AG20443 (cell line): ENCODE results near the gene CHTF18.
A peak's percentile ranks its signal among the peaks of the same experiment; 100 is the strongest.
"Not testable (repeated sequence)": the region's sequence is repeated elsewhere in the genome, so short reads cannot be mapped to it uniquely, and the experiment has no call there.

Source experiments
- DNase-seq: peaks from one replicate; pipeline ENCODE4 v3.0.0; 2012; ENCODE audit warnings: low spot score, mixed read lengths

Gene CHTF18

DNA sequence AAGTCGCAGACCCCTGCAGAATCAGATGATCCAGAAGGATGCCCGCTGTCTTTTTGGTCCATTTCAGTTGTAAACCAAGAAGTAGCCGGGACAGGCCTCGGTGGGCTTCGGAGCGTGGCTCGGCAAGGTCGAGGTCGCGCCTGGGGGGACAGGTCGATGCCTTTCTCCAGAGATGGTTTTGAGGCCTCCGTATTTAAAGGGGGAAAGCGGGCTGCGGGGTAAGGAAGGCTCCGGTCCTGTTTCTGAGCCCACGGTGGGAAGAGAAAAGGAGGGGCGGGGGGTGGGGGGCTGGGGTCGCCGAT lies 19.6 kb downstream of the CHTF18 start:
- no peak for DNase-seq

DNA sequence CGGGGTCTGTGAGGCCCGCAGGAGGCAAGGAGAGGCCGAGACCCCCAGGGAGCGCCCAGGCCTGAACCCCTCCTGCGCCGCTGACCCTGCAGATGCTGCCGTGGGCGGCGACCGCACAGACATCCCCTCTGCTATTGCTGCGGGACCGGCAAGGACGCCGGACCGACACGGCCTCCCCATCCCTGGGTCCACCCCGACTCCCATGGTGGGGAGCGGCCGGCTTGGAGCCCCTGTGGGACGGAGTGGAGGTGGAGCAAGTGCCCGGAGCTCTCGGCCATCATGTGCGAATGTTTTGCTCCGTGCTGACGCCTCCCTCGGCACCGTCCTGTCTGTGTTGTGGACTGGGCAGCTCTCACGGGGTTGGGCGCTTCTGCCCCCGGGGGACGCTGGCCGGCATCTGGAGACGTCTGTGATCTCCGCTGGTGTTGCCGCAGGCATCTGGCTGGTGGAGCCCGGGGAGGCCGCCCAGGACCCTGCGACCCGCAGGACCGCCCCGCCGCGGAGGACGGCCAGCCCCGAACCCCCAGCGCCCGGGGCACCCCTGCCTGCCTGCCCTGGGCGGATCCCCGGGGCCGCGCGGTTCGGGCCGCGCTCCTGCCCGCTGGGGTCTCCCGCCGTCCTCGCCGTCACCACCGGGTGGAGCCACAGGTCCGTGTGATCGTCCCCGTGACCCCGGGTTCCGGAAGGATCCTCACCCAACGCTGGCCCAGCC lies 24.9 kb downstream of the CHTF18 start:
- DNase-seq, result peak; percentile 85

DNA sequence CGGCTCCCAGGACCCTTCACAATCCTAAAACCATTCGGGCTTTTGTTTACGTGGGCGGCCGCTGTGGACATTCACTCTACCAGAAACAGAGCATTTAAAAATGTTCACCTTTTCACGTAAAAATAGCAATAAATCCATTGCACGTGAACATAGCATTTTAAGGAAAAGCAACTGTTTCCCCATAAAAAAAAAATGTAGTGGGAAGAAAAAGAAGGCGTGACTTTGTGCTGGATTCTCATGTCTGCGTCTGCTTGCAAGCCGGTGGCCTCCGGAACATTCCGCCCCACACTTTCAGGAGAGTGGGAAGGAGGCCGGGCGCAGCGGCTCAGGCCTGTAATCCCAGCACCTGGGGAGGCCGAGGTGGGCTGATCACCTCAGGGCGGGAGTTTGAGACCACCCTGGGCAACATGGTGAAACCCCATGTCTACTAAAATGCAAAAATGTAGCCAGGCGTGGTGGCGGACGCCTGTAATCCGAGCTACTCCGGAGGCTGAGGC lies 25.5 kb downstream of the CHTF18 start:
- DNase-seq, result no peak

DNA sequence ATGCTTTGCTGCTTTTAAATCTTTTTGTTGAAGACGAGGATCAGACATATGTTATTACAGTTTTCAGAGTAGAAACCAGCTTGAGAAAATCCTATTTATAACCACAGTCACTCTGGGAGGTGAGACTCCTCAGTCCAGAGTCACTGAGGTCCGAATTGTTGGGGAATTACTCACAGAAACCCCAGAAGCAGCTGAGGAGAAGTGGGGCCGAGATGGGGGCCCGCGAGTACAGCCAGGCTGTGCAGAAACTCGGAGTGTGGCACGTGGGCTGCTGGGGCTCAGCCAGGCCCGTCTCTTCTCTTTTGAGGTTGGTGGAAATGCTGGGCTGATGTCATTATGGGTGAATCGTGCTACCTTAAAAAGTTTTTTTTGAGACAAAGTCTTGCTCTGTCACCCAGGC lies 26.6 kb downstream of the CHTF18 start:
- peak; percentile 71 for DNase-seq

DNA sequence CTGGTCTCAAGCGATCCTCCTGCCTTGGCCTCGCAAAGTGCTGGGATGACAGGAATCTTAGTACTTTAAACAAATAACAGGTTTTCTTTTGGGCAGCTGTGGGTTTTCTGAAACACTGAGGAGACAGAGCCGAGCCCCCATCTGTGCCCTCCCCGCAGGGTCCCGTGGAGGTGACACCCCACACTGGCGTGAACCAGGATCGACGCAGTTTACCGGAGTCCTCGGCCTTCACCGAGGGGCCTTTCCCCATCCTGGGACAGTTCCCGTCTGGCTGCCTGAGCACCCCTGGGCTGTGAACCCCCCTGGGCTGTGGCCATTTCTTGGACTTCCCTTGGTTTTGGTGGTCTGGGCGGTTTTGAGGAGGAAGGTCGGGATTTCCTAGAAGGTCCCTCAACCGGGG lies 27.4 kb downstream of the CHTF18 start:
- no peak for DNase-seq

DNA sequence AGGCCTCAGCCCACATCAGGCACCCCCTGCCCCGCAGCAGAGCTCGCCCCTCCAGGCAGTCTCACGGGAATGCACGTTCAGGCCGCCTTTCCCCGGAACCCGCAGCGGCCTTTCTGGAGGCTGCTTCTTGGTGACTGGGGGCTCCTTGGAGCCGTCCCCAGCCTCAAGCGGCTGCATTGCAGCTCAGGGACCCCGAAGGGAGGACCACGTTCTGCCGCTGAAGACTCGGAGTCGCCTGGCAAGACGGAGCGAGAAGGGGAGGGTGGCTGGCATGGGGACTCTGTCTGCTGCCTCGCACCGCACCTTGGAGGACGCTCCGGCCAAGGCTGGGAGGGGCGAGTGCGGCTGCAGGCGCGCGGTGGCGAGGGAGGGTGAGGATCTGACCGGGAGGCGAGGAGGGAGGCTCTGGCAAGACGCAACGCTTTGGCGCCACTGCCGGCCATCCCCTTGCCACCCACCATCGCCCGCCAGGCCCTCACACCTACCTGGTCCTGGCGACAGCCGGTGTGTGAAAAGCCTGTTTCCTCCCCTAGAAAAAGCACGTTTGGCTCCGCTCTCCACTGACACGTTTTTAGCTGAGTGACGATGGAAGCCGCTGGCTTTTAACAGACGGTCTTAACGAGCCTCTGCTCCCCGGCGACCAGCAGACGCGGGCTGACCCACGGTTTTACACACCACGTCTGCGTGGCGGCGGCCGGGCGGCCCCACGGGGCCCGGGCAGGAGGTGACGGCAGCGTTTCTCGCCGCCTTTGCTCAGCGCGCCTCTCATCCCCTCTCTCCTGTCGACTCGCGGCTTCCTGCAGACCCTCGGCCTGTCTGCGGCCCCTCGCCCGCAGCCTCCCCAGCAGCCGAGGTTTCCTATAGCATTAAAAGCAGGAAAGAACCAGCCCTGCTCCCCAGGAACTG lies 28.8 kb downstream of the CHTF18 start:
- DNase-seq, result no peak

DNA sequence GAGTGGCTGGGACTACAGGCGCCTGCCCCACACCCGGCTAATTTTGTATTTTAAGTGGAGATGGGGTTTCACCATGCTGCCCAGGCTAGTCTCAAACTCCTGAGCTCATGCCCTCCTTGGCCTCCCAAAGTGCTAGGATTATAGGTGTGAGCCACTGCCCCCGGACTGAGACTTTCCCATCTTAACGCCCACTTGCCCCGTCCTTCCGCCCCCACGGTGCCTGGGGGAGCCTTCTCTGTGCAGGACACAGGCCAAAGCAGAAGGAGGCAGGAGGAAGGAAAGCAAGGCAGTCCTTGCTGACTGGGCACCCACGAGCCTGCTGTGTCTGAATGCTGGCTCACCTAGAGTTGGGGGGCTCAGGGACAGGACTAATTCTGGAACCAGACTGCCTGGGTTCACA lies 29.7 kb downstream of the CHTF18 start:
- DNase-seq, result no peak

DNA sequence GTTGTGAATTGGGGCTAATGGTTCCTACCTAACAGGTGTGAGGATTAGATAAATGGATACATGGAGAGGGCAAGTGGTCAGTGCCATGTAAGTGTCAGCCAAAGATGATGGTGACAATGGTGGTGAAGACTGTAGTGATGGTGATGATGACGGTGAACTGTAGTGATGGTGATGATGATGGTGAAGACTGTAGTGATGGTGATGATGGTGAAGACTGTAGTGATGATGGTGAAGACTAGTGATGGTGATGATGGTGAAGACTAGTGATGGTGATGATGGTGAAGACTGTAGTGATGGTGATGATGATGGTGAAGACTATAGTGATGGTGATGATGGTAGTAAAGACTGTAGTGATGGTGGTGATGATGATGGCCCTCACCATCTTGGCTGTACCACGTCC lies 30.2 kb downstream of the CHTF18 start:
- DNase-seq, result no peak

DNA sequence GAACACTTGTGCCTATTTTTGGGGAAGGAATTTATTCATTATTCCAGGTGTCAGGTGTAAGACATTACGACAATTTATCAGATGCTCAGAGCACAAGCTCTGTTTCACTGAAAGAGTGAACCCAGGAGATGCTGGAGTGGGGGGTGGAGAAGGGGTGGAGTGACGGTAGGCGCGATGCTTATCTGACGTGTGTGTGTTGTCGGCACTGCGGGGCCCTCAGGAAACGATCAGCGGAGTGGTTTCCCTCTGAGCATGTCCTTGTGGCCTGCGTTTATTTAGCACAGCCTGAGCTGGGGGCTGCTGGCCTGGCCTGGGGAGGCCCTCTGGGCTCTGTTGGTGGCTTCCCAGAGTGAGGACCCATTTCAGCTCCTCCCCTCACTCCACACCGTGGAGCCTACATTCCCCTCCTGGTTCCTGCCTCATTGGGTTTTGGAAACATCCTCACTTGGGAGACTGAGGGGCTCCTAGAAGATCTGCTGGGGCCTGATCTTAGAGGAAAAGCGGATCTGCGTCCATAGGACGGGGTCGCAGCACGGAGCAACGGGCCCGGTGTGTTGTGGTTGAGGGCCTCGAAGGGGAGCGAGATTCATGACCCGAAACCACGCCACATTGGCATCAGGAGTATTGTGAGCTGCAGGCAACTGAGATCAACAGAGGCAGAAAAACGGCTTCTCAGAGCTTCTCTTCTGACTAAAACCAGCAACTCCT lies 31.1 kb downstream of the CHTF18 start:
- no peak for DNase-seq

DNA sequence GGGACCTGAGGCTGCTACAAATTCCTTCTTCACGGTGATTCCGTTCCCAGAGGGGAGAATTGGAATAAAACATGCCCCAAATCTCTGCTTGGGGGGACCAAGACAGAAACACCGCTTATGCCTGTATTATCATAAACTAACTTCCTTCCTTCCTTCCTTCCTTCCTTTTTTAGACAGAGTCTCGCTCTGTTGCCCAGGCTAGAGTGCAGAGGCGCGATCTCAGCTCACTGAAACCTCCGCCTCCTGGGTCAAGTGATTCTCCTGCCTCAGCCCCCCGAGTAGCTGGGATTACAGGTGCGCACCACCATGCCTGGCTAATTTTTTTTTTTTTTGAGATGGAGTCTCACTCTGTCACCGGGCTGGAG lies 31.6 kb downstream of the CHTF18 start:
- DNase-seq, result not testable (repeated sequence)

DNA sequence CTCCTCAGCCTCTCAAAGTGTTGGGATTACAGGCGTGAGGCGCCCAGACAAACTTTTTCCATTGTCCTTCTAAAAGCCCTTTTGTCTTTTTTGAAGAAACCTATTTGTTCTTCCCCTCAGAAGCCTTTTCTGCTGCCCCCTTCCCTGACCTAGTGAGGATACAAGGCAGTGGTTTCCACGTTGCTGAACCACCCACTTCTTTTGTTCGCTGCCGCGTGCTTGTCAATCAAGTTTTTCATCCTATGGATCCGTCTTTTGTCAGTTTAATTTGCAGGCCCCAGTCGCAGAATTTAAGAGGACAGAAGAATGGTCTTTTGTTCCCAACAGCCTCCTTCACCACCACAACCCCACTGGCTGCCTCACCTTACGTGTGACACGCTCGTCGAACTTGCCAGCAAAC lies 32.3 kb downstream of the CHTF18 start:
- no peak for DNase-seq

DNA sequence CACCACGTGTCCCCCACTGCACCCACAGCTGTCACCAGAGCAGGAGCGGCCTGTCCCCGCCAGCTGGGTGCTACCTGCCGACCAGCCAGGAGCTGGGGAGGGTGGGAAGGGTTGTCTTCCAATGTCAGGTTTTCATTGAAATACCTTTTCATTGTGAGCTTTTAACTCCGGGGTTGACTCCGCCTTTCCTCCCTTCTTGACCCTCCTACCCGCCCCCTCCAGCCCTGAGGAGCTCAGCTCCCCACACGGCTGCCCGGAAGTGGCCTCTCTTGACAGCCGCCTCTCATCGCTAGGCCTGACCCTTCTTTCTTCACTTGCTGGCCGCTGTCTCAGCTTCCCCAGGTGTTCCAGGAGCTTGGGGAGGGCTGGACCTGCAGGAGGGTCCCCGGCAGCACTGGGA lies 33.3 kb downstream of the CHTF18 start:
- no peak for DNase-seq

DNA sequence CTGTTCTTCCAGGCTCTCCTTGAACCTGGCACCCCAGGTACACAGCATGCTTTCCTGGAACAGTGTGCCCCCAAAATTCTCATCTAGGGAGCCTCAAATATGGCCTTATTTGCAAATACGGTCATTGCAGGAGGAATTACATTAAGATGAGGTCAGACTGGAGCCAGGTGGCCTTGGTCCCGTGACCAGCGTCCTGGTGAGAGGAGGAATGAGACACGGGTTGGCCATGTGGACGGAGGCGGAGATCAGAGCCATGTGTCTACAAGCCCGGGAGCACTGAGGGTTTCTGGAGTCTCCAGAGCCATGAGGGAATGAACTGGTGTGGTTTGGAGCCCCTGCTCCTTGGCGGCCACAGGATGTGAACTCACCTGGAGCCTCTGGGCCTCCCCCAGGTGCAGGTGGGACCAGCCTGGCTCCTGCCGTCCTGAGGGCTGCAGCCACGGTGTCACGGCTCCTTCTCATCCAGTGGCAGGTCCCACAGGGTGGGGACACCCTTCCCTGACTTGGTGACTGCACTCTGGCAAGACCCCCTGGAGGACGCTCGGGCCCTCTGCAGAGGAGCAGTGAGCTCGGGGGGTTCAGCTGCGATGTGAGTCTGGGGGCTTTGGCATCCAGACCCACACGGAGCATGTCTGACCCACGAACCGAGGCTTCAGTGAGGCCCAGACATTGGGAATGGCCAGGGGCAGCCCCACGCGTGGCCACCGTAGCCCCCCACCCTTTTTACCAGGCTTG lies 33.9 kb downstream of the CHTF18 start:
- no peak for DNase-seq

DNA sequence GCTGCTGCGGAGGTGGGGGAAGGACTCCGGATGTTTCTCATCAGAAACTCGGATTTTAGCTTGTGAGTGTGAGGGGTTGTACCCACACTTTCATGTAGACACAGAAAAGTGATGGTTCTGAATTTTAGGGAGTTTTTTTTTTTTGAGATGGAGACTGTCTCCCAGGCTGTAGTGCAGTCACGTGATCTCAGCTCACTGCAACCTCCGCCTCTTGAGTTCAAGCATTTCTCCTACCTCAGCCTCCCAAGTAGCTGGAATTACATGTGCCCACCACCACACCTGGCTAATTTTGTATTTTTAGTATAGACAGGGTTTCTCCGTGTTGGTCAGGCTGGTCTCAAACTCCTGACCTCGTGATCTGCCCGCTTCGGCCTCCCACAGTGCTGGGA lies 34.5 kb downstream of the CHTF18 start:
- DNase-seq, result no peak

DNA sequence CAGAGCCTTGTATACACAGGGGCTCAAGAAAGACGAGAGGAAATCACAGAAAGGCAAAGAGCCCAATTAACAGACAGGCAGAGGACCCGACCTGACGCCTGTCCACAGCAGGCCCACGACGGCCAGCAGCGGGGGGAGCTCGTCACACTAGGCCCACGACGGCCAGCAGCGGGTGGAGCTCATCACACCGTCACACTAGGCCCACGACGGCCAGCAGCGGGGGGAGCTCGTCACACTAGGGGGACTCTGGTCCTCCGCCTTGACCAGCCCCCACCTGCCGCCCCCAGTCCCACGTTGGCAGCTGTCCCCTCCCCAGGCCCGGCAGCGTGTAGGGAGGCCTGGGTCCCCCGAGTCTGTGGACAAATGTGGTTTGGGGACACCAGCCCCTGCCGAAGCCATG lies 35.8 kb downstream of the CHTF18 start:
- no peak for DNase-seq

DNA sequence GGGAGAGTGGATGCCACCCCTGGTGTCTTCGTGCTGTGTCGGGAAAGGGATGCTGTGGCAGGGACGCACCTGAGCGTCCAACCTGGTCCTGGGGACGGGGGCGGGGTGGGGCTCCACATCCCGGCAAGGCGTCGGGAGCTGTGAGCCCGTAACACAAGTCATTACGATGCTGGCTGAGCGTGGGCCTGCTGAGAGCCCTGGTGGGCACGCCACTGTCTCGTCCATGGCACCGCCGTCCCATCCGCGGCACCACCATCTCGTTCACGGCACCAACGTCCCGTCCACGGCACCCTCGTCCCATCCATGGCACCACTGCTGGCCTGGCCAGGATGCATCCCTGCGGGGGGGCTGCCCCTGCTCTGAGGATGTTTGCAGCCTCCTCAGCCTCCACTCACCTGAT lies 36.2 kb downstream of the CHTF18 start:
- DNase-seq, result no peak

DNA sequence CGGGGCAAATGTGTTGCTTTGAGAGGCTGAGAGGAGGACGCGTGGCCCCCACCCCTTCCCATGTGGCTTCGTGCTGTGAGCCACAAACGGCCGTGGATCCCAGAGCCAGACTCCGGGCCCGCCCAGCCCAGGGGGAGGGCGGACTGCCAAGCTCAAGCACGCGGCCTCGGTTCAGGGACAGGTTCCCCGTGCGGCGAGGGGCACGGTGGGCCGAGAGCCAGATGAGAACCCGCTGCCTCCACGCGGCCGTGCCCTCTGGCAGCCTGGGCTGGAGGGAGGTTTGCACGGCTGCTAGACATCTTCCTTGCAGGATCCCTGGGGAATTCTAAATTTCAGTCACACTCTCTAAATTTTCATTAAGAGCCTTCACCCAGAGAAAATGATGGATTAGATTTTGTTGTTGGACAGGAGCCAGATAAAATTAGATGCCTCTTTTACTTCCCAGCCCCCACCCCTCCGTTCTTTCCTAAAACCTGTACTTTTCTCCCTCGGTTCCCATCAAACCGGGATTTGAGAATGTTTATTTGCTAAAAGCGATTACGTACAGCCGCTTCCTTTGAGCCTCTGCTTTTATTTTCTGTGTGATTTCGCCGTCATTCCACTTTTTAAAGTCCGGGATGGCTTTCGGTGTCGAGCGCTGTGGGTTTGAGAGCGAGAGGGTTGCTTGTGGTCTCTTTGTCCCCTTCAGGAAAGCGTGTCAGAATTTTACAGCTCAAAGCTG lies 37.1 kb downstream of the CHTF18 start:
- peak; percentile 82 for DNase-seq

DNA sequence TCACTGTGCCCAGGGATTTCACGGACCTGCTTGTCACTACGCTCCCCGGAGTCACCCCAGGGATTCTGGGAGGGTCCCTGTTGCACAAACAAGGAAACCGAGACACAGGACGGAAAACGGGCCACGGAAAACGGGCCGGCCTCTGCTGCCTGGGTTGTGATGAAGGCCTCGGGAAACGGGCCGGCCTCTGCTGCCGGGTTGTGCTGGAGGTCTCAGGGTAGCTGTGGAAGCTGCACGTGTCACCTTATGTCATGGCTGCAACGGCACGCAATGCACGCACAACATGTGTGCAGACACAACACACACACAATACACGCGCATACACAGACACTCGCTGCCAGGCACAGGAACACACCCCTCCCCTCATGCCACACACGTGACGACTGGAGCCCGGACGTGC lies 39.1 kb downstream of the CHTF18 start:
- no peak for DNase-seq

DNA sequence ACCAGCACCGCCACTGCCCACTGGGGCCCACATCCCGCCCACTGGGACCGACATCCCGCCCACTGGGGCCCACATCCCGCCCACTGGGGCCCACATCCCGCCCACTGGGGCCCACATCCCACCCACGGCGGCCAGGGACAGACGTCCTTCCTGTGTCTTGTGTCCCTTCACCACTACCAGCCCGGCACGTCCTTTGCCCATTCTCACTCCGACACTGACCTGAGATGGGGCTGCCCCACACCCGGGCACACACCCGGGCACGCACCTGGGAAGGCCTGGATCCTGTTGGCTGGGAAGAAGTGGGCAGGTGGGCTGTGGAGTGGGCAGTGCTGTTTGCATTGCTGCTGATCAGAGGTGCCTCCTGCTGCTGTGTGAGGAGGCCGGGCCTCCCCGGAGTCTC lies 40.5 kb downstream of the CHTF18 start:
- no peak for DNase-seq

DNA sequence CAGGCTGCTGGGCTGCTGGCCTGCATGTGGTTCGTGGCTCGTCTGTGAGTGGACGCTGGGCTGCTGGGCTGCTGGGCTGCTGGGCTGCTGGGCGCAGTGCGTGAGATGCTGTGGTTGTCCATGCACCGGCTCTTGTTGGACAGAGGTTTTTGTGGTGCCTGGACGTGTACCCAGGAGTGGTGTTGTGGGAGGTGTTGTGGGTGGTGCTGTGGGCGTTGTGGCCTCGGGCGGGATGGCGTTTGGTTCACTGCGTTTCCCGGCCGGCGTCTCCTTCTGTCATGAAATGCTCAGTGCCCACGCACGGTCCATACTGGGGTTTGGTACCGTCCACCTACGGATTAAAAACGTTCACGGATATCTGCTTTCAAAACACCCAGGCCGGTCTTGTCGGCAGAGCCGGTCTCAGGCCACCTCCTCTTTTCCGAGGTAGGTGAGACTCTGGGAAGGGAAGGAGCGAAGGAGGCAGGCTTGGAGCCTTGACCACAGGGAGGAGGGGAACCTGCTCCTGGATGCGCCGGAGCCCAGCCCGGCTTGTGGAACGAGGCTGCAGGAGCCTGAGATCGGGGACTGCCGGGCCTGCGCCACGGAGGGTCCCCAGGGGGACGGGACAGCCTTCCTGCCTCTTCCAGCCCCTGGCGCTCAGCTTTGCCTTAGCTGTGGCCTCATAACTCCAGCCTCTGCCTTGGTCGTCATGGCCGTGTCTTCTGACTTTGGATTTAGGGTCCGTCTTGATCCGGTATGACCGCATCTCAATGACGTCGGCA lies 41.9 kb downstream of the CHTF18 start:
- DNase-seq, result no peak
